Activated T-helper 2 cell treated with anti-CD3 and anti-CD28 coated beads, Interferon-gamma antibody, Interleukin-2, Interleukin-4, amounts not matched to agents 10 μg/mL and 5 μg/mL and 100 μg/mL, durations not matched to agents 14 hours and 24 hours and 36 hours (primary cell): ENCODE data around the gene ADNP2. TPM values are rescaled to one million over a fixed set of nuclear protein-coding genes. Genes with fewer than 3 reads are reported as not detected.
A peak's percentile ranks its signal among the peaks of the same experiment; 100 is the strongest.

Source experiments
- DNase-seq: peaks from one replicate; pipeline ENCODE4 v3.0.0; 2021; ENCODE audit warnings: low spot score
- H3K27ac Mint-ChIP-seq: one replicate; pipeline ENCODE4 v1.8.0; 2021; ENCODE audit warnings: mixed read lengths
- H3K27me3 Mint-ChIP-seq: one replicate; pipeline ENCODE4 v1.8.0; 2021; ENCODE audit warnings: low read depth, mixed read lengths
- H3K36me3 Mint-ChIP-seq: one replicate; pipeline ENCODE4 v1.8.0; 2021; ENCODE audit warnings: low read depth, mixed read lengths
- H3K4me1 Mint-ChIP-seq: one replicate; pipeline ENCODE4 v1.8.0; 2021; ENCODE audit warnings: low read depth, mixed read lengths
- H3K4me3 Mint-ChIP-seq: one replicate; pipeline ENCODE4 v1.8.0; 2021; ENCODE audit warnings: low read depth, mild to moderate bottlenecking, moderate library complexity, mixed read lengths
- H3K9me3 Mint-ChIP-seq: one replicate; pipeline ENCODE4 v1.8.0; 2021; ENCODE audit warnings: mixed read lengths
- intact Hi-C: fragments of 100-400 bp; cut with micrococcal nuclease; formaldehyde crosslinking; loops from one replicate; pipeline ENCODE4 v1.15.1; 2023
- total RNA-seq: library from RNA; stranded (reverse); gene quantifications from 2 replicates; pipeline ENCODE4 v1.2.3, GENCODE V29; 2022

Gene ADNP2
- total RNA-seq, 1 donor from 2014 or later = 28.1 TPM

- DNase-seq = no peak
- H3K4me3 Mint-ChIP-seq = no peak overlapping the region
- intact Hi-C loops = no loop called here
- no peaks in the 10 kb centered on the region for H3K4me1 Mint-ChIP-seq
- no peaks in the 10 kb centered on the region for H3K36me3 Mint-ChIP-seq
- no peaks in the 10 kb centered on the region for H3K27me3 Mint-ChIP-seq
- no peaks in the 10 kb centered on the region for H3K9me3 Mint-ChIP-seq
- no peak overlapping the region for H3K27ac Mint-ChIP-seq
These were observed 31.2 kb upstream of the ADNP2 start for GRCh38 chr18:80077873-80078272.

DNA sequence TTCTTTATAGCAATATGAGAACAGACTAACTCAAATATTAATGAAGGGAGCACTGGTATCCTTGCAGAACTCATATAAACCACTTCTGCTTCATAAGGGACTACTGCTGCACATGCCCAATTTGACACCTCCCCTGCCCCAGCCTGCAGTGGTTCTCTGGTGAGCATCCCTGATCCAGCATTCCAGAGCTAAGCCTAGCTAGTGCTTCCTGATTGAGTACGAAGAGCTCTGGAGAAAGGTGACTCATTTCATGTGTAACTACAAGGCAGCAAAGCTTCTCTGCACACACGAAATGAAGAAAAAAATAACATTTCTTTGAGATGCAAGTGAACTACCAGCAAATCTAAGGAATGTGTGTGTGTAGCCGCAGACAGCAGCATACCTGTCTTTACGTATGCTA, 22.8 kb upstream of the ADNP2 start:
- H3K36me3 Mint-ChIP-seq = peaks cover 3% of the 10 kb centered on the region
- H3K4me3 Mint-ChIP-seq = no peak overlapping the region
- H3K27me3 Mint-ChIP-seq = no peaks in the 10 kb centered on the region
- no peak for DNase-seq
- H3K9me3 Mint-ChIP-seq = peaks cover 40% of the 10 kb centered on the region
- intact Hi-C loops = no loop called here
- H3K27ac Mint-ChIP-seq = no peak overlapping the region
- H3K4me1 Mint-ChIP-seq = no peaks in the 10 kb centered on the region

DNA sequence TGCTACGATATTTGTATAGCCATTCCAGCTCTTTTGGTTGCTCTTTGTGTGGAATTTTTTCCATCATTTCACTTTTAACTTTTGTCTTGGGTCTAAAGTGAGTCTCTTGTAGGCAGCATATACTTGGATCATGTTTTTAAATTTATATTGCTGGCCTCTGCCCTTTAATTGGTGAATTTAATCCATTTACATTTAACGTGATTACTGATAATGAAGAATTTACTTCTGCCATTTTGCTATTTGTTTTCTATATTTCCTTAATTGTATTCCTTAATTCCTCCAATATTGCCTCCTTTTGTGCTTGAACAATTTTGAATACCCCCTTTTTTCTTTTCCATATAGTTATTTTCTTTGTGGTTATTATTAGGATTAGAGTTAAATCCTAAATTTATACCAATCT, 21.0 kb upstream of the ADNP2 start:
- Mint-ChIP-seq H3K27ac (no peak overlapping the region), H3K27me3 (no peaks in the 10 kb centered on the region), H3K4me3 (no peak overlapping the region), H3K4me1 (no peaks in the 10 kb centered on the region), H3K9me3 (peaks cover 46% of the 10 kb centered on the region), H3K36me3 (peaks cover 3% of the 10 kb centered on the region)
- intact Hi-C loops = no loop called here
- no peak for DNase-seq

DNA sequence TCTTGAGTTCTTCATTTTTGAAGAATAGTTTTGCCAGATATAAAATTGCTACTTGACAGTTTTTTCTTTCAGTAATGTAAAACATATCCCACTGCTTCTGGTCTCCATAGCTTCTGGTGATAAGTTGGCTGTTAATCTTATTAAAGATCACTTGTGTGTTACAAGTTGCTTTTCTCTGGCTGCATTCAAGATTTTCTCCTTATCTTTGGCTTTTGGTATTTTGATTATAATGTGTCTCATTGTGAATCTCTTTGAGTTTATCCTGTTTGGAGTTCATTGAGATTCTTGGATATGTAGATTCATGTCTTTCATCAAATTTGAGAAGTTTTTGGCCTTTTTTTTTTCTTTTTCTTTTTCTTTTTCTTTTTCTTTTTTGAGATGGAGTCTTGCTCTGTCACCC, 20.2 kb upstream of the ADNP2 start:
- Mint-ChIP-seq H3K4me1 (no peaks in the 10 kb centered on the region), H3K27ac (no peak overlapping the region), H3K9me3 (peaks cover 46% of the 10 kb centered on the region), H3K36me3 (peaks cover 3% of the 10 kb centered on the region), H3K27me3 (no peaks in the 10 kb centered on the region), H3K4me3 (no peak overlapping the region)
- DNase-seq = no peak
- intact Hi-C loops = no loop called here

- no peaks in the 10 kb centered on the region for H3K27me3 Mint-ChIP-seq
- no peak overlapping the region for H3K27ac Mint-ChIP-seq
- no peaks in the 10 kb centered on the region for H3K36me3 Mint-ChIP-seq
- no peak overlapping the region for H3K4me3 Mint-ChIP-seq
- H3K4me1 Mint-ChIP-seq = no peaks in the 10 kb centered on the region
- DNase-seq = no peak
- intact Hi-C loops = no loop called here
- peaks cover 15% of the 10 kb centered on the region for H3K9me3 Mint-ChIP-seq
These were observed 13.6 kb upstream of the ADNP2 start for GRCh38 chr18:80095414-80095813.

DNA sequence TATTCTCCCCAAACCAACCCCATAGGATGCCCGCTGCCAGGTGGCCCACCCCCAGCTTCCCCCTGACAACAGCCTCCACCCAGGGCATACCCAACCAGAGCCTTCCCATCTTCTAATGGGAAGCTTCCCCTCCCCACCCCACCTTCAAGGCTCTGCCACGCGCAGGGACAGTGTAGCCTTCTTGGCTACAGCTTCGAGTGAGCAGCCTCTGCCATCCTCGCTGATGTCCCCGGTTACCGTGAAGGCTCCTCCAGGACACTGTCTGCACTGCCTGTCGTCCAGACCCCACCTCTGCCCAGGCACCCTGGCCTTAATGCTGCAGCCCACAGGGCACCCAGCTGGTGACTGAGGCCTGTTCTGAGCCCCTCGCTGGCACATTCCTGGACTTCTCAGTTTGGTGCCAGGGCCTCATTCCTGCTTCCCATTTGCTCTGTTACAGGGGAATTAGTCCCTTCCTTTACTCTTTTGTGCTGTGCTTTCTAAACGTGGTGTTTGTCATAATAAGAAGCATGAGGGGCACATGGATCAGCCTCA, 13.0 kb upstream of the ADNP2 start:
- intact Hi-C loops = no loop called here
- H3K27me3 Mint-ChIP-seq = no peaks in the 10 kb centered on the region
- H3K4me1 Mint-ChIP-seq = no peaks in the 10 kb centered on the region
- no peak overlapping the region for H3K27ac Mint-ChIP-seq
- no peak overlapping the region for H3K4me3 Mint-ChIP-seq
- peaks cover 2% of the 10 kb centered on the region for H3K36me3 Mint-ChIP-seq
- DNase-seq = no peak
- H3K9me3 Mint-ChIP-seq = peaks cover 11% of the 10 kb centered on the region

- intact Hi-C loops = no loop called here
- Mint-ChIP-seq H3K27me3 (no peaks in the 10 kb centered on the region), H3K27ac (no peak overlapping the region), H3K36me3 (peaks cover 2% of the 10 kb centered on the region), H3K9me3 (peaks cover 4% of the 10 kb centered on the region), H3K4me3 (no peak overlapping the region), H3K4me1 (no peaks in the 10 kb centered on the region)
- DNase-seq = no peak
These were observed 11.9 kb upstream of the ADNP2 start for GRCh38 chr18:80097201-80097600.

- Mint-ChIP-seq H3K27ac (no peak overlapping the region), H3K9me3 (peaks cover 4% of the 10 kb centered on the region), H3K36me3 (peaks cover 2% of the 10 kb centered on the region), H3K4me1 (peaks cover 15% of the 10 kb centered on the region), H3K4me3 (no peak overlapping the region), H3K27me3 (peaks cover 2% of the 10 kb centered on the region)
- intact Hi-C loops = no loop called here
- DNase-seq = no peak
These were observed 5.8 kb upstream of the ADNP2 start for GRCh38 chr18:80103231-80103630.

GRCh38 chr18:80104364-80104779, 4.7 kb upstream of the ADNP2 start:
- H3K4me3 Mint-ChIP-seq = no peak overlapping the region
- H3K4me1 Mint-ChIP-seq = peaks cover 18% of the 10 kb centered on the region
- no peak overlapping the region for H3K27ac Mint-ChIP-seq
- DNase-seq = no peak
- intact Hi-C loops = no loop called here
- peaks cover 4% of the 10 kb centered on the region for H3K9me3 Mint-ChIP-seq
- peaks cover 2% of the 10 kb centered on the region for H3K27me3 Mint-ChIP-seq
- H3K36me3 Mint-ChIP-seq = peaks cover 2% of the 10 kb centered on the region

GRCh38 chr18:80105369-80106167, 3.5 kb upstream of the ADNP2 start:
- Mint-ChIP-seq H3K27ac (no peak overlapping the region), H3K4me1 (peaks cover 23% of the 10 kb centered on the region), H3K9me3 (peaks cover 4% of the 10 kb centered on the region), H3K27me3 (peaks cover 2% of the 10 kb centered on the region), H3K36me3 (peaks cover 6% of the 10 kb centered on the region), H3K4me3 (no peak overlapping the region)
- no peak for DNase-seq
- intact Hi-C loops = loop anchor here (5.0 kb wide), 3 partner anchors 143 to 423 kb away; partner anchors contain the start of gene HSBP1L1

- Mint-ChIP-seq H3K9me3 (no peaks in the 10 kb centered on the region), H3K27ac (peak overlapping the region; percentile 8), H3K36me3 (peaks cover 9% of the 10 kb centered on the region), H3K4me3 (no peak overlapping the region), H3K27me3 (peaks cover 2% of the 10 kb centered on the region), H3K4me1 (peaks cover 25% of the 10 kb centered on the region)
- DNase-seq = no peak
- intact Hi-C loops = loop anchor here (5.0 kb wide), 3 partner anchors 144 to 424 kb away; partner anchors contain the start of gene HSBP1L1
These were observed 2.5 kb upstream of the ADNP2 start for GRCh38 chr18:80106482-80107051.

- Mint-ChIP-seq H3K9me3 (no peaks in the 10 kb centered on the region), H3K4me3 (no peak overlapping the region), H3K36me3 (peaks cover 12% of the 10 kb centered on the region), H3K27ac (no peak overlapping the region), H3K27me3 (no peaks in the 10 kb centered on the region), H3K4me1 (peaks cover 26% of the 10 kb centered on the region)
- intact Hi-C loops = loop anchor here (5.0 kb wide), 3 partner anchors 145 to 425 kb away; partner anchors contain the start of gene HSBP1L1
- DNase-seq = no peak
These were observed 1.6 kb upstream of the ADNP2 start for GRCh38 chr18:80107426-80107825.

- peaks cover 30% of the 10 kb centered on the region for H3K4me1 Mint-ChIP-seq
- no peak for DNase-seq
- H3K4me3 Mint-ChIP-seq = peak overlapping the region; percentile 74
- intact Hi-C loops = loop anchor here (1.0 to 5.0 kb wide), 4 partner anchors 74 to 426 kb away; partner anchors contain the start of genes HSBP1L1 and RBFA
- H3K36me3 Mint-ChIP-seq = peaks cover 17% of the 10 kb centered on the region
- no peaks in the 10 kb centered on the region for H3K27me3 Mint-ChIP-seq
- H3K27ac Mint-ChIP-seq = peak overlapping the region; percentile 47
- no peaks in the 10 kb centered on the region for H3K9me3 Mint-ChIP-seq
These were observed 933 bp upstream of the ADNP2 start for GRCh38 chr18:80108121-80108536.
